Keratinocyte (primary cell): ENCODE data around the gene NLGN1.

Experiments
- CTCF ChIP-seq, 3 experiments: IDR thresholded peaks in 1 of 3; conservative IDR thresholded peaks in 1 of 3; optimal IDR thresholded peaks in 1 of 3; 2 replicates in 2 of 3; 3 replicates in 1 of 3; pipeline versions ENCODE3 to v1.5.1; 2011; ENCODE audit warnings: low read length in 3 of 3, mild to moderate bottlenecking in 3 of 3, moderate library complexity in 2 of 3, control low read depth in 1 of 3, inconsistent platforms in 1 of 3; ENCODE audit not compliant: insufficient read depth in 2 of 3; ENCODE audit errors: extremely low read depth in 1 of 3
- EZH2 ChIP-seq: IDR thresholded peaks from one replicate; pipeline ENCODE4 v1.6.1; 2012; ENCODE audit warnings: inconsistent platforms, mild to moderate bottlenecking, low read length, moderate library complexity

- no peak for TF ChIP-seq CTCF (optimal IDR thresholded peaks at IDR 0.05 in 1 of 3, IDR thresholded peaks at IDR 0.05 in 1 of 3, conservative IDR thresholded peaks at IDR 0.05 in 1 of 3; ENCODE audit: extremely low read depth in 1 of 3, insufficient read depth in 2 of 3, low read length in 3 of 3)
- no peak for TF ChIP-seq EZH2
Measured at GRCh38 chr3:173473237-173473636, 75.7 kb downstream of the NLGN1 start.
